HCT116 (cell line): ENCODE results near the gene CREB3. TPM values are rescaled to one million over a fixed set of nuclear protein-coding genes. Genes with fewer than 3 reads are reported as not detected.

Experiments
- ATAC-seq: fragments of 200-7000 bp; cut with Tn5 transposase; 2 replicates; pipeline ENCODE4 v1.9.1; 2020; ENCODE audit warnings: mild to moderate bottlenecking, moderate library complexity
- BruUV-seq: library from RNA; stranded (reverse); fragments of 400-500 nt; replicated peaks from 2 replicates; lab custom pipeline; 2021; lab: Mats Ljungman, UMichigan
- CTCF ChIA-PET: fragments of 300-600 bp; sonication (Branson Sonifier 250); formaldehyde crosslinking; loops from one replicate; lab custom pipeline; 2021; ENCODE audit warnings: antibody characterized with exemption; lab: Charles Lee
- POLR2A ChIA-PET: fragments of 300-600, 350-600 bp; sonication (Branson Sonifier 250); formaldehyde crosslinking; loops from one replicate; lab custom pipeline; 2021; ENCODE audit warnings: antibody characterized with exemption; lab: Charles Lee
- RAD21 ChIA-PET, 2 experiments: fragments of 300-600 bp; sonication (Branson Sonifier 250); formaldehyde crosslinking; loops; one replicate each; lab custom pipeline; 2023; ENCODE audit warnings: low total read pairs in 2 of 2; ENCODE audit not compliant: uncharacterized antibody in 2 of 2, unreplicated experiment in 2 of 2, low non-redundant PET in 1 of 2; lab: Charles Lee
- DNase-seq: peaks from one replicate; pipeline ENCODE4 v3.0.0-alpha.2; 2010; ENCODE audit warnings: low read depth, low spot score
- H2AFZ ChIP-seq: fragments of 200-600 bp; shearing (Covaris generic), sonication (generic); 2 replicates; pipeline ENCODE4 v1.6.1; 2017; ENCODE audit warnings: low read depth, mixed run types, mixed read lengths, antibody characterized with exemption, low read length; ENCODE audit not compliant: poor library complexity, severe bottlenecking
- H3K27ac ChIP-seq: 2 replicates; pipeline ENCODE4 v1.5.1; 2012; ENCODE audit warnings: low read depth, low read length
- H3K27me3 ChIP-seq: fragments of 200-600 bp; sonication (generic); 2 replicates; pipeline ENCODE4 v1.6.1; 2016; ENCODE audit warnings: mixed run types, low read length, mixed read lengths; ENCODE audit not compliant: insufficient read depth
- H3K36me3 ChIP-seq, 2 experiments: fragments of 200-500 bp in 1 of 2; fragments of 200-600 bp in 1 of 2; sonication (Bioruptor generic) in 1 of 2; sonication (generic) in 1 of 2; 2 replicates each; pipeline versions ENCODE4 v1.5.1 to v1.6.1; 2014 to 2016; ENCODE audit warnings: low read length in 2 of 2, inconsistent platforms in 1 of 2, mixed read lengths in 1 of 2, mixed run types in 1 of 2; ENCODE audit not compliant: insufficient read depth in 2 of 2, control insufficient read depth in 1 of 2
- H3K4me1 ChIP-seq, 2 experiments: fragments of 200-600 bp in 1 of 2; sonication (generic) in 1 of 2; 2 replicates each; pipeline versions ENCODE4 v1.5.1 to v1.6.1; 2012 to 2017; ENCODE audit warnings: low read length in 2 of 2, inconsistent platforms in 1 of 2, mild to moderate bottlenecking in 1 of 2, mixed read lengths in 1 of 2, mixed run types in 1 of 2, moderate library complexity in 1 of 2; ENCODE audit not compliant: insufficient read depth in 2 of 2, control insufficient read depth in 1 of 2
- H3K4me2 ChIP-seq: fragments of 200-600 bp; sonication (generic); 2 replicates; pipeline ENCODE4 v1.6.1; 2017; ENCODE audit warnings: mixed run types, low read length, mixed read lengths
- H3K4me3 ChIP-seq, 2 experiments: fragments of 200-600 bp in 1 of 2; sonication (generic) in 1 of 2; replicated peaks in 1 of 2; 2 replicates each; pipeline ENCODE4 v1.5.1; 2011 to 2016; ENCODE audit warnings: low read length in 2 of 2, control low read depth in 1 of 2, low read depth in 1 of 2, mild to moderate bottlenecking in 1 of 2, mixed read lengths in 1 of 2, mixed run types in 1 of 2
- H3K79me2 ChIP-seq: fragments of 200-600 bp; sonication (generic); 2 replicates; pipeline ENCODE4 v1.6.1; 2017; ENCODE audit warnings: mild to moderate bottlenecking, mixed run types, low read length, moderate library complexity, mixed read lengths; ENCODE audit not compliant: insufficient read depth
- H3K9ac ChIP-seq: fragments of 200-600 bp; sonication (generic); 2 replicates; pipeline ENCODE4 v1.6.1; 2016; ENCODE audit warnings: low read length, mixed read lengths
- H3K9me2 ChIP-seq: fragments of 200-600 bp; sonication (generic), shearing (Covaris generic); 2 replicates; pipeline ENCODE4 v1.6.1; 2017; ENCODE audit warnings: mixed run types, mild to moderate bottlenecking, moderate library complexity; ENCODE audit not compliant: insufficient read depth
- H3K9me3 ChIP-seq, 2 experiments: fragments of 200-500 bp in 1 of 2; fragments of 200-600 bp in 1 of 2; sonication (Bioruptor generic) in 1 of 2; sonication (generic) in 1 of 2; 2 replicates each; pipeline ENCODE4 v1.6.1; 2014 to 2017; ENCODE audit warnings: low read length in 2 of 2, mixed read lengths in 2 of 2, inconsistent platforms in 1 of 2, low read depth in 1 of 2, mild to moderate bottlenecking in 1 of 2, mixed run types in 1 of 2, moderate library complexity in 1 of 2; ENCODE audit not compliant: control insufficient read depth in 1 of 2, insufficient read depth in 1 of 2
- H4K20me1 ChIP-seq: fragments of 200-600 bp; sonication (generic), shearing (Covaris generic); 2 replicates; pipeline ENCODE4 v1.6.1; 2017; ENCODE audit warnings: mixed run types, mild to moderate bottlenecking, moderate library complexity; ENCODE audit not compliant: insufficient read depth
- ELF1 ChIP-seq: IDR thresholded peaks from 2 replicates; pipeline ENCODE4 v1.6.1; 2012; ENCODE audit warnings: low read depth, borderline replicate concordance
- JUND ChIP-seq: IDR thresholded peaks from 2 replicates; pipeline ENCODE4 v1.6.1; 2012
- POLR2A ChIP-seq: IDR thresholded peaks from 2 replicates; pipeline ENCODE4 v1.7.0; 2011; ENCODE audit warnings: borderline replicate concordance; ENCODE audit not compliant: insufficient read depth, insufficient read length; ENCODE audit errors: extremely low read depth
- SIN3A ChIP-seq: IDR thresholded peaks from 2 replicates; pipeline ENCODE4 v1.6.1; 2012; ENCODE audit warnings: low read depth
- TCF7L2 ChIP-seq: IDR thresholded peaks from 2 replicates; pipeline ENCODE4 v1.7.0; 2011; ENCODE audit warnings: borderline replicate concordance, inconsistent platforms; ENCODE audit not compliant: insufficient read depth, insufficient read length; ENCODE audit errors: extremely low read depth
- ZNF274 ChIP-seq: fragments of 200-500 bp; sonication (Bioruptor generic); IDR thresholded peaks from 2 replicates; pipeline ENCODE4 v1.6.1; 2014; ENCODE audit warnings: mild to moderate bottlenecking, low read depth, low read length, inconsistent platforms
- intact Hi-C: fragments of 100-400 bp; cut with micrococcal nuclease; formaldehyde crosslinking; loops from 2 replicates; pipeline ENCODE4 v1.10.0; 2022
- total RNA-seq: library from RNA; stranded (reverse); gene quantifications from one replicate; pipeline ENCODE4 v1.2.1, GENCODE V29; 2021; ENCODE audit not compliant: unreplicated experiment
- TF ChIP-seq, protein P1 (sequence below): IDR thresholded peaks from 2 replicates; pipeline ENCODE4 v1.6.1; 2012; ENCODE audit warnings: low read depth
- TF ChIP-seq, protein P2 (sequence below): IDR thresholded peaks from 2 replicates; pipeline ENCODE4 v1.6.1; 2012
- TF ChIP-seq, protein P3 (sequence below), 3 experiments: fragments of 200-600 bp in 1 of 3; sonication (generic) in 1 of 3; IDR thresholded peaks in 2 of 3; conservative IDR thresholded peaks in 1 of 3; 2 replicates each; pipeline ENCODE4 v1.5.1; 2012 to 2017; ENCODE audit warnings: low read depth in 2 of 3, low read length in 2 of 3, antibody characterized with exemption in 1 of 3, borderline replicate concordance in 1 of 3, control low read depth in 1 of 3, mild to moderate bottlenecking in 1 of 3, mixed read lengths in 1 of 3, mixed run types in 1 of 3, moderate library complexity in 1 of 3; ENCODE audit not compliant: insufficient read depth in 1 of 3

CREB3 gene
- total RNA-seq, 1 experiment from 2014 or later = 22.3 TPM

DNA sequence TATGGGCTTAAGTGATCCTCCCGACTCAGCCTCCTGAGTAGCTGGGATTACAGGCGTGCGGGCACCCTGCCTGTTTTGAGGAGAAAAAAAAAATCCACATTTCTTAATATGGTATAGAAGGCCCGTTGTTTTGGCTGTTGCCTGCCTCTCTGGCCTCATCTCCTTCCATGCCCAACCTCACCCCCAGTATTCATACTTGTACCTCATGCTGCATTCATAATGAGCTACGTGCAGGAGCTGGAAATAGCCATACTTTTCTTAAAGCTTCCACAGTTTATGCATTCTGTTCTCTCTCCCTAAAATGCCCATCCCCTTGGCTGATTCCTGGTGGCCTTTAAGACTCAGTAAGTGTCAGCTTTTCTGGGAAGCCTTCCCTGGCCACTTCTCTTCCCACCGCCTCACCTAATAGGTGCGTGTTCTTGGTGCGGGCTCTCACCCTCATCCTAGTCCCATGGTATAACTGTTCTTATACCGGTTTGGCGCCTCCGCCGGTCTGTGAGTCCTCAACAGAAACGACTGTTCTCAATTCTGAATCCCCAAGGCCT lies 40.6 kb upstream of the CREB3 start (continued):
- TF ChIP-seq TCF7L2 = no peak
- TF ChIP-seq, protein P1, sequence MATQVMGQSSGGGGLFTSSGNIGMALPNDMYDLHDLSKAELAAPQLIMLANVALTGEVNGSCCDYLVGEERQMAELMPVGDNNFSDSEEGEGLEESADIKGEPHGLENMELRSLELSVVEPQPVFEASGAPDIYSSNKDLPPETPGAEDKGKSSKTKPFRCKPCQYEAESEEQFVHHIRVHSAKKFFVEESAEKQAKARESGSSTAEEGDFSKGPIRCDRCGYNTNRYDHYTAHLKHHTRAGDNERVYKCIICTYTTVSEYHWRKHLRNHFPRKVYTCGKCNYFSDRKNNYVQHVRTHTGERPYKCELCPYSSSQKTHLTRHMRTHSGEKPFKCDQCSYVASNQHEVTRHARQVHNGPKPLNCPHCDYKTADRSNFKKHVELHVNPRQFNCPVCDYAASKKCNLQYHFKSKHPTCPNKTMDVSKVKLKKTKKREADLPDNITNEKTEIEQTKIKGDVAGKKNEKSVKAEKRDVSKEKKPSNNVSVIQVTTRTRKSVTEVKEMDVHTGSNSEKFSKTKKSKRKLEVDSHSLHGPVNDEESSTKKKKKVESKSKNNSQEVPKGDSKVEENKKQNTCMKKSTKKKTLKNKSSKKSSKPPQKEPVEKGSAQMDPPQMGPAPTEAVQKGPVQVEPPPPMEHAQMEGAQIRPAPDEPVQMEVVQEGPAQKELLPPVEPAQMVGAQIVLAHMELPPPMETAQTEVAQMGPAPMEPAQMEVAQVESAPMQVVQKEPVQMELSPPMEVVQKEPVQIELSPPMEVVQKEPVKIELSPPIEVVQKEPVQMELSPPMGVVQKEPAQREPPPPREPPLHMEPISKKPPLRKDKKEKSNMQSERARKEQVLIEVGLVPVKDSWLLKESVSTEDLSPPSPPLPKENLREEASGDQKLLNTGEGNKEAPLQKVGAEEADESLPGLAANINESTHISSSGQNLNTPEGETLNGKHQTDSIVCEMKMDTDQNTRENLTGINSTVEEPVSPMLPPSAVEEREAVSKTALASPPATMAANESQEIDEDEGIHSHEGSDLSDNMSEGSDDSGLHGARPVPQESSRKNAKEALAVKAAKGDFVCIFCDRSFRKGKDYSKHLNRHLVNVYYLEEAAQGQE = no peak

DNA sequence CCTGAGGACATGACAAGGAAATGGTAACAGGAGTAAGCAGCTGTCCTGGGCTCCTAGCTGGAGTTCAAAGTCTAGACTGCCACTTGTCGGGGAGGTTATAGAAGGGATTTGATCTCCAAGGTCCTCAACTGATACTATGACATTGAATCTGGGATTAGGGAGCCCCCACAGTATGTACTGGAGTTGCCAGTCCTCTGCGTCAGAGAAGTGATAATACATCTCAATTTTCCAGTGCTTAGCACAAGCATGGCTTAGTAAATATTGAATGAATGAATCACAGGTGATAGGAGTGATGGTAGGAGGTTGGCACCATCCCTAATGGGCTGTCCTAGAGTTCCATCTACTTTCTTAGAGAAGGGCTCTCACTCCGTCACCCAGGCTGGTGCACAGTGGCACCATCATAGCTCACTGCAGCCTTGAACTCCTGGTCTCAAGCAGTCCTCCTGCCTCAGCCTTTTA lies 36.5 kb upstream of the CREB3 start:
- no peak for ATAC-seq
- CTCF ChIA-PET = interaction anchor here (1.0 to 3.7 kb wide), 20 partner anchors 8 to 185 kb away, joined by 3 to 33 read pairs (median 4); partner anchors contain the start of genes ARHGEF39, CCDC107, CREB3 and RMRP

More for the DNA sequence above, 36.5 kb upstream of the CREB3 start:
- Histone ChIP-seq H3K4me3 (no peak overlapping the region), H3K9me2 (no peaks in the 10 kb centered on the region), H4K20me1 (no peaks in the 10 kb centered on the region), H3K27me3 (no peaks in the 10 kb centered on the region), H3K79me2 (no peaks in the 10 kb centered on the region), H2AFZ (no peak overlapping the region), H3K9ac (no peak overlapping the region), H3K9me3 (no peaks in the 10 kb centered on the region), H3K27ac (no peak overlapping the region), H3K4me2 (no peak overlapping the region), H3K4me1 (peaks cover 5 to 11% of the 10 kb centered on the region in 2 experiments; a peak in 3 of 4 replicates), H3K36me3 (peaks cover 31 to 46% of the 10 kb centered on the region in 2 experiments; a peak in 3 of 4 replicates)
- TF ChIP-seq, protein P2, sequence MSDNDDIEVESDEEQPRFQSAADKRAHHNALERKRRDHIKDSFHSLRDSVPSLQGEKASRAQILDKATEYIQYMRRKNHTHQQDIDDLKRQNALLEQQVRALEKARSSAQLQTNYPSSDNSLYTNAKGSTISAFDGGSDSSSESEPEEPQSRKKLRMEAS = no peak
- TF ChIP-seq JUND (no peak), ELF1 (no peak), SIN3A (no peak), POLR2A (no peak), ZNF274 (no peak)
- TF ChIP-seq, protein P3, sequence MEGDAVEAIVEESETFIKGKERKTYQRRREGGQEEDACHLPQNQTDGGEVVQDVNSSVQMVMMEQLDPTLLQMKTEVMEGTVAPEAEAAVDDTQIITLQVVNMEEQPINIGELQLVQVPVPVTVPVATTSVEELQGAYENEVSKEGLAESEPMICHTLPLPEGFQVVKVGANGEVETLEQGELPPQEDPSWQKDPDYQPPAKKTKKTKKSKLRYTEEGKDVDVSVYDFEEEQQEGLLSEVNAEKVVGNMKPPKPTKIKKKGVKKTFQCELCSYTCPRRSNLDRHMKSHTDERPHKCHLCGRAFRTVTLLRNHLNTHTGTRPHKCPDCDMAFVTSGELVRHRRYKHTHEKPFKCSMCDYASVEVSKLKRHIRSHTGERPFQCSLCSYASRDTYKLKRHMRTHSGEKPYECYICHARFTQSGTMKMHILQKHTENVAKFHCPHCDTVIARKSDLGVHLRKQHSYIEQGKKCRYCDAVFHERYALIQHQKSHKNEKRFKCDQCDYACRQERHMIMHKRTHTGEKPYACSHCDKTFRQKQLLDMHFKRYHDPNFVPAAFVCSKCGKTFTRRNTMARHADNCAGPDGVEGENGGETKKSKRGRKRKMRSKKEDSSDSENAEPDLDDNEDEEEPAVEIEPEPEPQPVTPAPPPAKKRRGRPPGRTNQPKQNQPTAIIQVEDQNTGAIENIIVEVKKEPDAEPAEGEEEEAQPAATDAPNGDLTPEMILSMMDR (IDR thresholded peaks at IDR 0.05 in 2 of 3, conservative IDR thresholded peaks at IDR 0.05 in 1 of 3; ENCODE audit: borderline replicate concordance in 1 of 3, insufficient read depth in 1 of 3, low read depth in 2 of 3, low read length in 2 of 3) = no peak
- RAD21 ChIA-PET = interaction anchor here in 1 of 2 experiments (1.1 kb wide), 1 partner anchor 35 kb away, joined by 3 read pairs; no protein-coding TSS in a partner anchor
- intact Hi-C loops = no loop called here
- POLR2A ChIA-PET = interaction anchor here (0.9 to 1.6 kb wide), 4 partner anchors 13 to 37 kb away, joined by 3 to 6 read pairs (median 4); partner anchors contain the start of gene CREB3
- DNase-seq = no peak
- no TSS peak for BruUV-seq
